OCI-LY3 (cell line): ENCODE data around the gene CACNA2D3.

Experiments
- H2AFZ ChIP-seq: fragments of 200-600, 300-600 bp; shearing (Covaris generic); 2 replicates; pipeline ENCODE4 v1.6.0; 2014; ENCODE audit warnings: antibody characterized with exemption, low read depth, low read length
- H3K27ac ChIP-seq: fragments of 200-600, 300-600 bp; sonication (generic); 2 replicates; pipeline ENCODE4 v1.5.1; 2014; ENCODE audit warnings: mild to moderate bottlenecking, low read length, moderate library complexity, mixed read lengths
- H3K27me3 ChIP-seq: fragments of 200-600, 300-600 bp; sonication (generic); 2 replicates; pipeline ENCODE4 v1.6.1; 2014; ENCODE audit warnings: low read depth, low read length, mixed read lengths
- H3K36me3 ChIP-seq: fragments of 200-600, 300-600 bp; sonication (generic); replicated peaks from 2 replicates; pipeline ENCODE3; 2014; ENCODE audit warnings: low read depth, low read length, mixed read lengths
- H3K4me1 ChIP-seq: fragments of 300-600, 200-600 bp; sonication (generic); 2 replicates; pipeline ENCODE4 v1.6.1; 2014; ENCODE audit warnings: low read length, mixed read lengths
- H3K4me2 ChIP-seq: fragments of 200-600, 300-600 bp; sonication (generic); 2 replicates; pipeline ENCODE4 v1.6.1; 2014; ENCODE audit warnings: low read length, mixed read lengths
- H3K4me3 ChIP-seq: fragments of 300-600, 200-600 bp; sonication (generic); 2 replicates; pipeline ENCODE4 v1.5.1; 2014; ENCODE audit warnings: antibody characterized with exemption, mild to moderate bottlenecking, low read length, moderate library complexity
- H3K79me2 ChIP-seq: fragments of 300-600, 200-600 bp; shearing (Covaris generic); 2 replicates; pipeline ENCODE4 v1.6.1; 2014; ENCODE audit warnings: mild to moderate bottlenecking, low read length, mixed read lengths
- H3K9ac ChIP-seq: fragments of 300-600, 200-600 bp; shearing (Covaris generic); 2 replicates; pipeline ENCODE4 v1.6.0; 2014; ENCODE audit warnings: mild to moderate bottlenecking, low read length, moderate library complexity
- H3K9me3 ChIP-seq: fragments of 200-600, 300-600 bp; shearing (Covaris generic); 2 replicates; pipeline ENCODE4 v1.6.1; 2014; ENCODE audit warnings: low read length, mixed read lengths; ENCODE audit not compliant: insufficient read depth
- H4K20me1 ChIP-seq: fragments of 200-600, 300-600 bp; sonication (generic); 2 replicates; pipeline ENCODE4 v1.6.1; 2016; ENCODE audit warnings: low read length, mixed read lengths; ENCODE audit not compliant: insufficient read depth
- CTCF ChIP-seq: fragments of 200-600, 300-600 bp; sonication (generic); IDR thresholded peaks from 2 replicates; pipeline ENCODE4 v1.5.1; 2014; ENCODE audit warnings: antibody characterized with exemption, low read length, low read depth
- EZH2phosphoT487 ChIP-seq: fragments of 200-600 bp; shearing (Covaris generic); IDR thresholded peaks from 2 replicates; pipeline ENCODE4 v1.6.1; 2018; ENCODE audit warnings: antibody characterized with exemption, mixed run types, low read depth

The CACNA2D3 gene

GRCh38 chr3:54243960-54244682, 121.8 kb downstream of the CACNA2D3 start:
- Histone ChIP-seq H3K4me3 (0 out of 2 replicates have a peak overlapping the region, but pooled peaks have one; percentile 42), H3K4me1 (no peaks in the 10 kb centered on the region)
- TF ChIP-seq CTCF, result no peak
- TF ChIP-seq EZH2phosphoT487, result no peak

GRCh38 chr3:54251705-54252104, 129.4 kb downstream of the CACNA2D3 start:
- no peak overlapping the region for H2AFZ ChIP-seq

More at GRCh38 chr3:54243960-54244682, 121.8 kb downstream of the CACNA2D3 start:
- Histone ChIP-seq H3K27me3 (no peaks in the 10 kb centered on the region), H3K79me2 (no peaks in the 10 kb centered on the region), H3K36me3 (no peaks in the 10 kb centered on the region), H3K9me3 (no peaks in the 10 kb centered on the region), H3K4me2 (peak overlapping the region; percentile 36), H3K27ac (no peak overlapping the region), H2AFZ (no peak overlapping the region), H3K9ac (no peak overlapping the region), H4K20me1 (no peaks in the 10 kb centered on the region)

GRCh38 chr3:54257125-54257720, 134.9 kb downstream of the CACNA2D3 start:
- H3K36me3 ChIP-seq, result no peaks in the 10 kb centered on the region
- no peaks in the 10 kb centered on the region for H3K9me3 ChIP-seq
- H3K4me3 ChIP-seq, result no peak overlapping the region
- H3K4me2 ChIP-seq, result no peak overlapping the region
- H3K27me3 ChIP-seq, result peaks cover 50% of the 10 kb centered on the region
- H4K20me1 ChIP-seq, result no peaks in the 10 kb centered on the region
- no peak overlapping the region for H3K9ac ChIP-seq
- no peak overlapping the region for H2AFZ ChIP-seq
- H3K4me1 ChIP-seq, result no peaks in the 10 kb centered on the region
- TF ChIP-seq CTCF (no peak), EZH2phosphoT487 (no peak)
- no peak overlapping the region for H3K27ac ChIP-seq
- no peaks in the 10 kb centered on the region for H3K79me2 ChIP-seq

More at GRCh38 chr3:54251705-54252104, 129.4 kb downstream of the CACNA2D3 start:
- no peaks in the 10 kb centered on the region for H3K79me2 ChIP-seq
- no peak overlapping the region for H3K4me2 ChIP-seq
- peaks cover 21% of the 10 kb centered on the region for H3K27me3 ChIP-seq
- TF ChIP-seq EZH2phosphoT487 (no peak), CTCF (no peak)
- H3K36me3 ChIP-seq, result no peaks in the 10 kb centered on the region
- H3K27ac ChIP-seq, result no peak overlapping the region
- no peak overlapping the region for H3K4me3 ChIP-seq
- H3K4me1 ChIP-seq, result no peaks in the 10 kb centered on the region
- H4K20me1 ChIP-seq, result no peaks in the 10 kb centered on the region
- H3K9ac ChIP-seq, result no peak overlapping the region
- no peaks in the 10 kb centered on the region for H3K9me3 ChIP-seq

GRCh38 chr3:54259636-54260035, 137.3 kb downstream of the CACNA2D3 start:
- Histone ChIP-seq H3K4me2 (no peak overlapping the region), H3K4me3 (no peak overlapping the region), H3K36me3 (no peaks in the 10 kb centered on the region), H3K9ac (no peak overlapping the region), H3K4me1 (0 out of 2 replicates have a peak, but pooled peaks cover 2% of the 10 kb centered on the region), H3K27ac (no peak overlapping the region), H4K20me1 (no peaks in the 10 kb centered on the region), H3K79me2 (no peaks in the 10 kb centered on the region), H3K27me3 (peaks cover 60% of the 10 kb centered on the region), H3K9me3 (no peaks in the 10 kb centered on the region), H2AFZ (no peak overlapping the region)
- TF ChIP-seq CTCF, result no peak
